ENCODE results near the gene FBL. TPM values are rescaled to one million over a fixed set of nuclear protein-coding genes. Genes with fewer than 3 reads are reported as not detected.
A peak's percentile ranks its signal among the peaks of the same experiment; 100 is the strongest.
"Not testable (repeated sequence)": the region's sequence is repeated elsewhere in the genome, so short reads cannot be mapped to it uniquely, and the experiment has no call there.

FBL gene
- 10 to 100 TPM; 40.4 to 79.4 (median 67.0) TPM for total RNA-seq

- peak; percentile 86 to 93 for DNase-seq
- H3K36me3 ChIP-seq: no peaks in the 10 kb centered on the region
- H3K27ac ChIP-seq: peak within 1 kb of the TSS; percentile 93 to 96 (median 96)
- peak; percentile 88 to 91 for ATAC-seq
- TF ChIP-seq CTCF (IDR thresholded peaks at IDR 0.05 in 4 of 5, conservative IDR thresholded peaks at IDR 0.05 in 1 of 5) (no peak), POLR2A (IDR thresholded peaks at IDR 0.05) (peak; percentile 72 to 75)
- peak within 1 kb of the TSS; percentile 78 to 99 (median 88) for H3K4me3 ChIP-seq
- in situ Hi-C loops (cut with MboI; ENCODE audit: low sequenced_read_pairs in 4 of 4): loop anchor here in 3 of 4 donors (10.0 to 25.0 kb wide), 4 partner anchors 129 to 409 kb away; partner anchors contain the start of genes RPS16 (in 2 of the 3), SUPT5H (in 2 of the 3), EID2 (in 1 of the 3) and EID2B (in 1 of the 3)
- no peaks in the 10 kb centered on the region for H3K9me3 ChIP-seq
- no peaks in the 10 kb centered on the region for H3K27me3 ChIP-seq
- intact Hi-C loops (cut with DNase I; ENCODE audit: low total_unique reads): loop anchor here (1.0 to 10.0 kb wide), 3 partner anchors 53 to 301 kb away; partner anchors contain the start of genes EID2 and PSMC4
- peaks cover 38 to 50% of the 10 kb centered on the region in 2 donors for H3K4me1 ChIP-seq
Measured at GRCh38 chr19:39845933-39846677, at the start of gene FBL. Gene FBL, minus strand, starts transcription at chr19:39846379. Its CDS starts 79 bp downstream, at chr19:39846300.

DNA sequence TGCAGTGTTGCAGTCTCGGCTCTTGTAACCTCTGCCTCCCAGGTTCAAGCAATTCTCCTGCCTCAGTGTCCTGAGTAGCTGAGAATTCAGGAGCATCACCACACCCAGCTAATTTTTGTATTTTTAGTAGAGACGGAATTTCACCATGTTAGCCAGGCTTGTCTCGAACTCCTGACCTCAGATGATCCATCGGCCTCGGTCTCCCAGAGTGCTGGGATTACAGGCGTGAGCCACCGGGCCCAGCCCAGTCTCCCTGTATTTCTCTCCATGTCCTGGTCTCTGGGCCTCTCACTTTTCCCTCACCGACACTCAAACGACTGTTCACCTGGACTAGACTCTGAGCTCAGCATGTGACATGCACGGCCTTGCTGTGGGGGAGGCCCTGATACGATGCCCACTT is 48.9 kb upstream of the FBL start:
- H3K27ac ChIP-seq; H3K9me3 ChIP-seq; ATAC-seq; H3K4me3 ChIP-seq; H3K4me1 ChIP-seq; H3K36me3 ChIP-seq; intact Hi-C loops (cut with DNase I; ENCODE audit: low total_unique reads); in situ Hi-C loops (cut with MboI; ENCODE audit: low sequenced_read_pairs in 4 of 4); DNase-seq: not testable (repeated sequence)
- peaks cover 6 to 15% (median 13%) of the 10 kb centered on the region in 3 donors for H3K27me3 ChIP-seq

- H3K27me3 ChIP-seq: peaks cover 6 to 15% (median 13%) of the 10 kb centered on the region in 3 donors
- H3K9me3 ChIP-seq; H3K4me3 ChIP-seq; H3K27ac ChIP-seq; DNase-seq; H3K4me1 ChIP-seq; ATAC-seq; in situ Hi-C loops (cut with MboI; ENCODE audit: low sequenced_read_pairs in 4 of 4); H3K36me3 ChIP-seq; intact Hi-C loops (cut with DNase I; ENCODE audit: low total_unique reads): not testable (repeated sequence)
Measured at GRCh38 chr19:39894236-39894606, 48.0 kb upstream of the FBL start.

DNA sequence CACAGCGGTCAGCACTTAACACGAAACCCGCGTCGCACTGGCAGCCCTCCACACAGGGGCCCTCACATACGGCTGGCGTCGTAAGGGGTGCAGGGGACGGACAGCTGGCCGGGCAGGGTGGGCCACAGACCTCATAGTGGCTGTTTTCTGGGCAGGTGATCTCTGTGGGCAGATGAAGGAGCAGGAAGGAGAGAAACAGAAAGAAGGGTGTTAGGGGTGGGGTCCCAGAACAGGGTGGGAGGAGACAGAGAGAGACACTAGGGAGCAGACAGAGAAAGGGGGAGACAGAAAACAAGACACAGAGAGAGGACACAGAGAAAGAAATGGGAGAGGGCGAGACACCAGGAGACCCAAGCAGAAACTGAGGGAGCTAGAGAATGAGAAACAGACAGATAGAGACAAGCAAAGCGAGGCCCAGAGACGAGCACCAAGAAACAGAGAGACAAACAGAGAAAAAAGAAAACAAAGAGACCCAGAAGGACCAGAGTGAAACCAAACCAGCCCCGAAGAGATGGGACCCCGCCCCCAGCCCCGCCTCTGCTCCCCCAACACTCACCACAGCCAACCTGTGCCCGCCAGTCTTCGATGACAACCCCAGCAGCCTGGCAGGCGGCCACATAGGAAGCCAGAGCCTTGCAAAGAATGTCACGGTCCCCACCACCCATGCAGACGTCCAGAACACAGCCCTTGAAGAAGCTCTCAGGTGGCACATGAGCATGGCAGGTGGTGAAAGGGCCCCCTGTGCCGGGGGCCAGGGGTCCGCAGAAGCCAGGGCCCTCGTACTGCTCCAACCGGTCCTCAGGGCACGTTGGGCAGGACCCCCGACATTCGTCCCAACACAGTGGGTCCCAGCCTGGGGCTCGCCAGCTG is 47.4 kb upstream of the FBL start:
- H3K27ac ChIP-seq; H3K36me3 ChIP-seq; H3K9me3 ChIP-seq; DNase-seq; ATAC-seq; H3K4me1 ChIP-seq; H3K4me3 ChIP-seq; in situ Hi-C loops (cut with MboI; ENCODE audit: low sequenced_read_pairs in 4 of 4); intact Hi-C loops (cut with DNase I; ENCODE audit: low total_unique reads): not testable (repeated sequence)
- H3K27me3 ChIP-seq: peaks cover 6 to 15% (median 13%) of the 10 kb centered on the region in 3 donors

DNA sequence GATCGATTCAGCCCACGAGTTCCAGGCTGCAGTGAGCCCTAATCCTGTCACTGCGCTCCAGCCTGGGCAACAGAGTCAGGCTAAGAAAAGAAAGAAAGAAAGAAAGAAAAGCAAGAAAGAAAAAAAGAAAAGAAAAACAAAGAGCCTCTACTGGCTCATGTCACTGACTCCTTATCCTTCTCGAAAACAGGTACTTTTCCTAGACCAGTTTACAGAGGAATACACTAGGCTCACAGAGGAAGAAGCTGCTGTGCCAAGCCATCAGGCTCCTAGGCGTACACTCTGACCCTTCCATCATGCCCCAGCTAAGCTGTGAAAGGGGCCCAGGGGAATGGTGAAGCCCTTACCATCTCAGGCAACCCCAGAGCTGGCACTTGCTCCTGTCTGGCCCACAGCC is 46.3 kb upstream of the FBL start:
- not testable (repeated sequence) for H3K4me3 ChIP-seq

GRCh38 chr19:39891660-39892505 is 45.7 kb upstream of the FBL start:
- intact Hi-C loops (cut with DNase I; ENCODE audit: low total_unique reads); H3K4me3 ChIP-seq; H3K9me3 ChIP-seq; ATAC-seq; H3K27ac ChIP-seq; H3K36me3 ChIP-seq; H3K4me1 ChIP-seq; in situ Hi-C loops (cut with MboI; ENCODE audit: low sequenced_read_pairs in 4 of 4); DNase-seq: not testable (repeated sequence)
- H3K27me3 ChIP-seq: peaks cover 6 to 15% (median 13%) of the 10 kb centered on the region in 3 donors

More for the DNA sequence above, 46.3 kb upstream of the FBL start:
- in situ Hi-C loops (cut with MboI; ENCODE audit: low sequenced_read_pairs in 4 of 4); DNase-seq; intact Hi-C loops (cut with DNase I; ENCODE audit: low total_unique reads); H3K36me3 ChIP-seq; H3K4me1 ChIP-seq; ATAC-seq; H3K9me3 ChIP-seq; H3K27ac ChIP-seq: not testable (repeated sequence)
- peaks cover 6 to 15% (median 13%) of the 10 kb centered on the region in 3 donors for H3K27me3 ChIP-seq
